ENCODE results near the gene MS4A6E.
"Not testable (repeated sequence)": the region's sequence is repeated elsewhere in the genome, so short reads cannot be mapped to it uniquely, and the experiment has no call there.

MS4A6E gene, protein sequence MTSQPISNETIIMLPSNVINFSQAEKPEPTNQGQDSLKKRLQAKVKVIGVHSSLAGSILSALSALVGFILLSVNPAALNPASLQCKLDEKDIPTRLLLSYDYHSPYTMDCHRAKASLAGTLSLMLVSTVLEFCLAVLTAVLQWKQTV

DNA sequence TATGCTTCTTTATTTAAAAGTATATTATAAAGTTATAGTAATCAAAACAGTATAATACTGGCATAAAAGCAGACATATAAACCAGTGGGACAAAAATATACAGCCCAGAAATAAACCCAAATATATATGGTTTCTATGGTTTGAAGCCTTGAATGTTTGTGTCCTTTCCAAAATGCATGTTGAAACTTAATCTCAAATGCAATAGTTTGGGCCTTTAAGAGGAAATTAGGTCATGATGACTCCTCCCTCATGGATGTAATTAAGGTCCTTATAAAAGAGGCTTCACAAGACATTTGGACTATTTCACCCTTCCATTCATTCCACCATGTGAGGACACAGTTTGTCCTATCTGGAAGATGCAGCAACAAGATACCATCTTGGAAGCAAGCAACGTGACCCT is at the start of gene MS4A6E:
MS4A6E (plus strand) TSS at position 301 of the 400 bp plus-strand sequence. CDS start 7,641 bp downstream, outside the sequence.
- no peak for DNase-seq (ENCODE audit: low read depth)

DNA sequence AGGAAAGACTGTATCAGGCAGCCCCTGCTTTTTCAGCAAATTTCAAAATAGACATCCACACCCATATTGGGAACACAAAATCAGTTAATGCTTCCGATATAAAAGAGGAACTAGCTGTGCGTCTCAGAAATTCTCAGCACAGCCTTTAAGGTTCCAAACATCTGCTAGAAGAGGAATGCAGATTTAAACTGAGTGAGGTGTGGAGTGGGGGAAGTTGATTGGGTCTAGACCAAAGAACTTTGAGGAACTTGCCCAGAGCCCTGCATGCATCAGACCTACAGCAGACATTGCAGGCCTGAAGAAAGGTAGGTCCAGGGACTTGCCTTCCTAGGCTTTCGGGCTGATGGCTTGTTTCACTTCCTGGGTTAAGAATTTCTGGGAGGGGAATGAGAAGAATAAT is 46.6 kb upstream of the MS4A6E start, which contains the start of gene MS4A4A:
MS4A4A (plus strand) TSS at position 255 of the 400 bp plus-strand sequence; CDS start at position 265, 10 bp downstream.
- DNase-seq (ENCODE audit: low read depth): no peak

DNA sequence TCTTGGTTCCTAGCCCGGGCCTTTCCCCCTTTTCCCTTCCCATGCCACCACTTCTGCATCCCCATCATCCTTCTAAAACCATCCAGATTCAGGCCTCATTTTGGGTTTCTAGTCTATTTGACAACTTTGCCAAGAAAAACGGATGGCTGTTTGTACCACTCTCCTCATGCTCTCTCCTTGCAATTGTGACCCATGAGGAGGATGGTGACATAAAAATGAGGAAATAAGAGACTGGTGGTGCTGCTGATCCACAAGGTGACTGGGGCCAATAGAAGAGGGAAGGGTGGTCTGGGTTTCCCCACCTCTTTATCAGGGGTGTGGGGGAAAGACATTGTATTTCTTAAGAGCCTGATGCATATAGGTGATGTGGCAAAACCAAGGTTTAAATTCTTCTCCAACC is 45.6 kb upstream of the MS4A6E start:
- no peak for DNase-seq (ENCODE audit: low read depth)

DNA sequence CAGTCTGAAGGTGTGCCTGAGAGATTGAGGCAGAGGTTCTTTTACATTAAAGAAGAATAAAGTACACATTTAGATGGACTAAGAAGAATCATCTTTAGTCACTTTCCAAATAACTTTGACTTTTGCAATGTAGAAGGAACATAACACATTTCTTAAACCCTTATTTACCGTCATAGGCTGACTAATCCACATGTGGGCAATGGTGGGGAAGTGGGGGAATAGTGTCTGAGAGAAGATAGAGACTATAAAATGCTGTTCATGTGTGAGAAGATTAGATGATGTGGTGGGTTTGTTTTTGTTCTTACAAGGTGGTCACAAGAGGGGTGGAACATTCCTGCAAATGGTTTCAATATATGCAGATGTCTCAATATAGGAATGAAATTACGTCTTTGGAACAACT is 44.8 kb upstream of the MS4A6E start:
- DNase-seq (ENCODE audit: low read depth): no peak

DNA sequence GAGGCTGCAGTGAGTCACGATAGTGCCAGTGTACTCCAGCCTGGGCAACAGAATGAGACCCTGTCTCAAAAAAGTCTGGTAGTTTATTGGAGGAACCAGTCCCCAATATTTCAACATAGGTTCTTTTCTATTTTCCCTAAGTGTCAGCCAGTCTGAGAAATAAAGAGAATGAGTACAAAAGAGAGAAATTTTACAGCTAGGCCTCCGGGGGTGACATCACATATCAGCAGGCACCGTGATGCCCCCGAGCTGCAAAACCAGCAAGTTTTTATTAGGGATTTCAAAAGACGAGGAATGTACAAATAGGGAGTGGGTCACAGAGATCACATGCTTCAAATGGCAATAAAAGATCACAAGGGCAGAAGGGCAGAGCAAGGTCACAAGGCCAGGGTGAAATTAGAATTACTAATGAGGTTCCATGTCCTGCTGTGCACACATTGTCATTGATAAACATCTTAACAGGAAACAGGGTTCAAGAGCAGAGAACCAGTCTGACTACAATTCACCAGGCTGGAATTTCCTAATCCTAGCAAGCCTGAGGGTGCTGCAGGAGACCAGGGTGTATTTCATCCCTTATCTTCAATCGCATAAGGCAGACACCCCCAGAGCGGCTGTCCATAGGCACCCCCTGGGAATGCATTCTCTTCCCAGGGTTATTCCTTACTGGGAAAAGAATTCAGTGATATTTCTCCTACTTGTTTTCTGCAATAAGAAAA is 41.5 kb upstream of the MS4A6E start:
- not testable (repeated sequence) for DNase-seq (ENCODE audit: low read depth)

DNA sequence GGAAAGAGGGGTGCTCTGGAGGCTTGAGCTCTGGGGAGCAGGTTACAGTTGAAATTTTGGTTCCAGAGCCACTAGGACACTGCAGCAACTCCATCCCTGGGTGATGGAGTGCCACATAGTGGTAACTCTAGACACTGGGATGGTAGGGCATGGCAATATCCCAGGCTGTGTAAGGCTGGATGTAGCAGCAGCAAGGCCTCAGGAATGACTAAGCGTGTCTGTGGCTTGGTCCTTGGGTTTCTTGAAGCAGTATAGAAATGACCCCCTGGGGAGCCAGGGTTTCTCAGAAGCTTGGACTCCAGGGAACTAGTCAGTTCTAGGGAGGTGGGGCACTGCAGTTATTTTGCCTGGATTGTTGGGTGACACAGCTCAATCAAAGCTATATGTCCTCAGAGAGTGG is 38.5 kb upstream of the MS4A6E start:
- DNase-seq (ENCODE audit: low read depth): no peak

DNA sequence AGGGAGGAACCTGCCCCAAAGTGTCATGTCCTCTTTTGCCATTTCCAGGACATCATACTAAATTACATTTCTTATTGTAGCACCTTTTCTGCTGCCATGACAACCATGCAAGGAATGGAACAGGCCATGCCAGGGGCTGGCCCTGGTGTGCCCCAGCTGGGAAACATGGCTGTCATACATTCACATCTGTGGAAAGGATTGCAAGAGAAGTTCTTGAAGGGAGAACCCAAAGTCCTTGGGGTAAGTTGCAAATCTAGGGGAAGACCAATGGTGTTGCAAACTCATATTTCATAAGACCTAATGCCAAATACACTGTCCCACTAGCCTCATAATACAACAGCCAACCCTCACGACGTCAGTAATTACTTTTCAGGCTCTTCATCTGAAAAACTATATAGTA is 34.9 kb upstream of the MS4A6E start:
- no peak for DNase-seq (ENCODE audit: low read depth)

DNA sequence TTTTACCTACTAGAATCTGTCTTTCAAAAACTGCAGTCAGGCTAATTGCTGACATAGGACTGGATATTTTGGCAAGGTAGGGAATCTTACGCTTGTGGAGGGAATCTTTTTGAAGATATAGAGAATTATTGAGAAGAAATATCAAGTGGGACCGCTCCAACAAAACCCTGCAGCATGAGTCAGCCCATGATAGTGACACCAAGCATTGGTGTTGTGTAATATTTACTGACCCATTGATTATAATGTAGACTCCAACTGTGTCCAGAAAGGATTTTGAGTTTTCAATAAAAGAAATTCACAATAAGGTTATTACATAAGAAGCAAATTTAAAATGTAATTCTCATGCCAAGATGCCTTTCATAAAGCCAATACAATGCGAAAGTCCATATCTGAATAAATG is 25.9 kb upstream of the MS4A6E start:
- no peak for DNase-seq (ENCODE audit: low read depth)

DNA sequence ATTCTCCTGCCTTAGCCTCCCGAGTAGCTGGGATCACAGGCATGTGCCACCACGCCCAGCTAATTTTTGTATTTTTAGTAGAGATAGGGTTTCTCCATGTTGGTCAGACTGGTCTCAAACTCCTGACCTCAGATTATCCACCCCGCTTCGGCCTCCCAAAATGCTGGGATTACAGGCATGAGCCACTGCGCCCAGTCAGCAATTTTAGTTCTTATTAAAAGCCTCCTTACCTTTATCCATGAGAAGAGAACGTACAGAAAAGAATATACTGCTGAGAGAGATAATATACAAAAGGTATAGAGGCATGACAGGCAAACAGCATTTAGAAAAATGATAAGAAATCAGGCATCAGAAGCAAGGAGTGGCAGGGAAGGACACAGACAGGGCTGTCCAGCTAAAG is 25.2 kb upstream of the MS4A6E start:
- not testable (repeated sequence) for DNase-seq (ENCODE audit: low read depth)

DNA sequence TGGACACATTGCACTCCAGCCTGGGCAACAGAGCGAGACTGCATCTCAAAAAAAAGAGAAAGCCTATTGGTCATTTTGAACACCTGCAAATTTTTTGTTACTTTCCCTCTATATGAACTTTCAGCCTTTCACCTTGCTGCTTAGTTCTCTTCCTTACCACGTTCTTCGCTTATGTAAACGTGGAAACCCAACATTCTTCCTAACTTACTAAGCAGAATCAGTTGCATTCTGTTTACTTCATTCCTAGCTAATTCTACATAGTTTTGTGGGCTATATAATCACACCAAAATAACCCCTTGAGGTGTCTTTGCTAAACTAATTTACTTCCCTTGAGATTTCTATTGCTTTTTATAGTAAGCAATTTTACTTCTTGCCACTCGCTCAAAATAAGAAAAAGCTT is 23.4 kb upstream of the MS4A6E start:
- no peak for DNase-seq (ENCODE audit: low read depth)

DNA sequence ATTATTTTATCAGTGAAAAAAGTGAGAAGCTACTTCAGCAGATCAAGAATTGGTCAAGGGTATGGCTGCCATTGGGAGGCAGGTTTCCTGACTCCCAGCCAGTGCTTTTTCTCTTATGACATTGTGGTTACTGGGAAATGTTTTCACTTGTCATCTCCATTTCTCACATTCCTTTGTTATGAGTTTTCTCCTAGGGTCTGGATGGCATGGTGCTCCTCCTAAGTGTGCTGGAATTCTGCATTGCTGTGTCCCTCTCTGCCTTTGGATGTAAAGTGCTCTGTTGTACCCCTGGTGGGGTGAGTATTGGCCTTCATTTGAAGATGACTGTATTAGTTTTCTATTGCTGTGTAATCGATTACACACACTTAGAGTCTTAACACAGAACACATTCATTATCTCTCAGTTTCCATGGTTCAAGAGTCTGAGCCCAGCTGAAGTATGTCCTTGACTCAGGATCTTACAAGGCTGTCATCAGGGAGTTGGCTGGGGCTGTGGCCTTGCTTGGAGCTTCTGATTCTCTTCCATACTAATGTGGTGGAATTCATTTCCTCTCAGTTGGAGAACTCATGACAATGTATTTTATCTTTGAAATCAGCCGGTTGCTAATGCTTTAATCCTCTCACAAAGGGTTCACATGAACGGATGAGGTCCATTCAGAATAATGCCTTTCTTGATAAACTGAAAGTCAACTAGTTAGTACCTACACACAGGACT is 21.0 kb upstream of the MS4A6E start:
- no peak for DNase-seq (ENCODE audit: low read depth)

DNA sequence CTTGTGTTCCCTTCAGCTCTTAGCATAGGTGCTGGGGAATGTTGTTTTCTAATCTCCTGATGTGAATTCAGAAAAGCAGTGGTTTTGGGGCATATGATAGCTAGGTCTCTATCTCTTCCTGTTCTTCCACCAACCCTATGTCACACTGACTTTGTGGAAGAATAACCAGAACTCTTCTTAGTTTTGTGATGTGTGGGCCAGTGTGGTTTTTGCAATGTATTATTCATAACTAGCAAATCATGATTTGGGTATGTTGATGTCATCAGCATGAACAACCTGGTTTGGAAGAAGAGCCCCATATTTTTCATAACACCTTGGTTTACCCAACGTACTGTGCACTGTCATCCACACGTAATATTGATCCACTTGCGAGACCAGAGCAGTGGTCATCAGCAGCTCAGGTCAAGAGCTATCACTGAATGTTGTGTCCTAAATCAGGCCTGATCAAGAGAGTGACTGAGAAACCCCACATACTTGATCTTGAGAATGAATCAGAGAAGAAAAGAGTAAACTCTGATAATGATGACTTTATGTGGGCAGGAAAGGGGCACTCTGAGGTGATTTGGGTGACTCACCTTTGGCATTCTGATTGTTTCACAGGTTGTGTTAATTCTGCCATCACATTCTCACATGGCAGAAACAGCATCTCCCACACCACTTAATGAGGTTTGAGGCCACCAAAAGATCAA is 19.4 kb upstream of the MS4A6E start:
- no peak for DNase-seq (ENCODE audit: low read depth)

DNA sequence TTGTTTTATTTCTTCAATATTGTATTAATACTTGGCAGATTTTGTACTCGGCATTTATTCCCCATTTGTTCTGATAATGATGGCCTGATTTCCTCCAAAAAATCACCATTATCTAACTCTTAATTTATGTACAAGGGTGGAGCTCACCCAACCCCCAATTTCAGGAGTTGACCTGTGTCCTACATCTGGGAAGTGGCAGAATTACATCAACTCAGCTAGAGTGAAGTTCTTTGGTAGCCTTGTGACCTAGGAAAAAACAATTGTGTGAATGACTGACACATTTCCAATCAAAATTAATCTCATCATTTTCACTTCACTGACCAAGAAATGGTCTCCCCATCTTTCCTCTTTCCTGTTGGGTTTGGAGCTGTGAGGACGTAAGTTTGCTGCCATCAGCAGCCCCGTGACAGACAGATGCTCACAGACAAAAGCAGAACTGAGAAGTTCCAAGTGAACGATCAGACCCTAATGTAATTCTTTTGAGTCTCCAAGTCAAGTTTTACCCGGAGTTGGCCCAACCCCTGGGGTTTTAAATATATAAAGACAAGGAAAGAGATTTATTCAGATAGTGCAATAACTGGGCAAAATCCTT is 16.6 kb upstream of the MS4A6E start:
- no peak for DNase-seq (ENCODE audit: low read depth)

DNA sequence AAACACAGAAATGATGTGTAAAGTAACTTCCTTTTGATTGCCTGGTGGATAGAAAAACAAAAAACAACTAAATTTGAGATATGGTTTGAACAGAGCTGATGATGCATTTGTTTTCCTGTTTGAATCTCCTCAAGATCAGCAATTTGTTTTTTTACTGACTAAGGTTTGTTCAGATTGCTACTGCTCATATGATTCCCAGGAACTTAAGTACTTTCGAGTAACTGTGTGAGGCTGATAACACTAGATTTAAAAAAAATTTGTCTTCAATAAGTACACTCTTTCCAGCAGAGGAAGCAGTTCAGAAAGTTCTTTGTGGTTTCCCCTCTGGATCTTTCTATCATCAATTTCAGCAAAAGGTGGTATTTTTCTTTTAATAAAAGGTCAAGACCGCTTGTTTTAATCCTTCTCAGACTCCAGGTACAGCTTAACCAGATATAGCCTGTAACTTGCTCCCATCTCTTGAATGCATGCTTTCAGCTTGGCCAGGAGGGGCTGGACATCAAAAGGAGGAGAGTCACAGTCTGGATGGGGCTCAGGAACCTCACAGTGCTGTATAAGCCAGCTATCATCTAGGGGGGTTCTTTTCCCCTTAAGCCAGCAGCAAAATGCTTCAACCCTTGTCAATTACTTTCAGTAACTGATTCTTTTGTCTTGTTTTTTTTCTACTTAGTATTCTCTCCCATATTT is 12.3 kb upstream of the MS4A6E start:
- no peak for DNase-seq (ENCODE audit: low read depth)

DNA sequence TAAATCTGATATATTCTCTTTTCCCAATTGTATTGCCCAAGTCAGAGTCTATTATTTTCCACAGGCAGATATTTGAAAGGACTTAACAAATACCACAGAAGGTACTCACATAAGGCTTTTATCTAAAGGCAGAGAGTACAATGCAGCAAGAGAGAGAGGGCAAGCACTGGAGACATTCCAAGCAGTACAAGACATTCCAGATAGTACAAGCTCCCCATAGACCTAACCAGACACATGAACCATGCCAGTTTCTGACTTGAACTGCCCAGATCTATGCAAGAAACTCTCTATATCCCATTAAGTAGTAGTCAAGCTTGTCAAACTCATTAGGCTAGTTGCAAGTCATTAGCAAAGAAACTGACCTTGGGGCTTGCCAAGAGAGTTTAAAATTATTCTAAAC is 11.2 kb upstream of the MS4A6E start:
- no peak for DNase-seq (ENCODE audit: low read depth)

DNA sequence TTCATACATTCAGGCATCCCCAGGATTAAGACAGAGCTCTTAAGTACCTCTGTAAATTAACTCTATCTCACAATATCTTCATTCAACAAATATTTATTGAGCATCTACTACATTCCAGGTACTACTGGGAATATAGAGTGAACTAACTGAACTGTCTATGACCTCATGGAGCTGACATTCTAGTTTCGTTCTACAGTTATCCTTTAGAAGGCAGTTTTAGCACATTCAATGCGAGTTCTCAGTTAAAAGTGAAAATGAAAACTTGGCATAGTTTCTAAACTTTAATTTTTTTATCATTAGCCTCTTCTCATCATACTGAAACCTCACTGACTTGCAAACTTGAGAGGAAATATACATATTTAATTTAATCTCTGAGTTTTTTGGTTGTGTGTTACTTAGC is 10.7 kb upstream of the MS4A6E start:
- no peak for DNase-seq (ENCODE audit: low read depth)

DNA sequence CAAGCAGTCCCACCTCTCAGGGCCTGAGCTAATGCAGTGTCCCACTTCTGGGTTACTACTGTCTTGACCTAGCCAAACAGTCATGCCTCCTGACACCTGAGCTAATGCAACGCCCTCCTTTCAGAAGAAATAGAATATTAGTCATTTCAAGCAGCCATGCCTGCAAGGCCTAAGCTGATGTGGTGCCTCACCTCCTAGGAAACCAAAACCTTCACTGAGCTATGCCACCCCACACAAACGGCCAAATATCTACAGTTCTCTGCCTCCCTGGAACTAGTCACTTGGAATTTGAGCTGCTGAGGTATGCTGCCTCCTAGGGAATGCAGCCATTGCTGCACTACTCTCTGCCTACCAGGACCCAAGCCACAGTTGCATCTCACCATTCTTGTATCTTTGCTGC is 8.3 kb upstream of the MS4A6E start:
- no peak for DNase-seq (ENCODE audit: low read depth)

DNA sequence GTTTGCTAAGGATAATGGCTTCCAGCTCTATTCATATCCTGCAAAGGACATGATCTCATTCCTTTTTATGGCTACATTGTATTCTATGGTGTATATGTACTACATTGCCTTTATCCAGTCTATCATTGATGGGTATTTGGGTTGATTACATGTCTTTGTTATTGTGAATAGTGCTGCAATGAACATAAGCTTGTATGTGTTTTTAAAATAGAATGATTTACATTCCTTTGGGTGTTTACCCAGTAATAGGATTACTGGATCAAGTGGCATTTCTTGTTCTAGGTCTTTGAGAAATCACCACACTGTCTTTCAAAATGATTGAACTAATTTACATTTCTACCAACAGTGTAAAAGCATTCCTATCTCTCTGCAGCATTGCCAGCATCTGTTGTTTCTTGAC is 6.0 kb upstream of the MS4A6E start:
- no peak for DNase-seq (ENCODE audit: low read depth)

DNA sequence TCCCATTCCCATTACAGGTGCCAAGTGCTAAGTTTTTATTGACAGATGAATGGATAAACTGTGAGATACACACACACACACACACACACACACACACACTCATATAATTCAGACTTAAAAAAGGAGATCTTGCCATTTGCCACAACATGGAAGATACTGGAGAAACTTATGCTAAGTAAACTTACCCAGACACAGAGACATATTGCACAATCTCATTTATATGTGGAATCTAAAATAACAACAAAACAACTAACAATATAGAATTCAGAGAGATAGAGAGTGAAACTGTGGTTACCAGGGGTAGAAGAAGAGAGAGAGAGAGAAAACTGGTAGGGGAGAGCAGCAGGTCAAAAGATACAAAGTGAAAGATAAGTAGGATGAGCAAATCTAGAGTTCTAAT is 1.4 kb downstream of the MS4A6E start:
- DNase-seq (ENCODE audit: low read depth): no peak

DNA sequence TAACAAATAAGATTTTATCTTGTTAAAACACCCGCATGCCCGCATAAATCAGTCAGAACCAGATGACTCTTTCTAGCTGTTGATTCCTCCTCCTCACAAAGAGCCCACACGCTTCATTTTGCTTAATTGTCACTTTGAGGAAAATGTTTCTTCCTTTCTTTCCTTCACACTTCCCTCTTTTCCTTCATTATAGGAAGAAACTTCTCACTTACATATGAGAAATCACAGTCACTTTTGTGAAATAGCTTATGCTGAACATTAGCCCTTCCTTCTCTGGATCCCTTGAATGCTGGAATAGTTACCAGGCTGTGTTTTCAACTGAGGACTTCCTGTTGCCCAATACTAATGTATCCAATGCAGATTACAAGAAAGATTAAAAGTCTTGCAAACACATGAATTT is 5.8 kb downstream of the MS4A6E start:
- DNase-seq (ENCODE audit: low read depth): no peak

DNA sequence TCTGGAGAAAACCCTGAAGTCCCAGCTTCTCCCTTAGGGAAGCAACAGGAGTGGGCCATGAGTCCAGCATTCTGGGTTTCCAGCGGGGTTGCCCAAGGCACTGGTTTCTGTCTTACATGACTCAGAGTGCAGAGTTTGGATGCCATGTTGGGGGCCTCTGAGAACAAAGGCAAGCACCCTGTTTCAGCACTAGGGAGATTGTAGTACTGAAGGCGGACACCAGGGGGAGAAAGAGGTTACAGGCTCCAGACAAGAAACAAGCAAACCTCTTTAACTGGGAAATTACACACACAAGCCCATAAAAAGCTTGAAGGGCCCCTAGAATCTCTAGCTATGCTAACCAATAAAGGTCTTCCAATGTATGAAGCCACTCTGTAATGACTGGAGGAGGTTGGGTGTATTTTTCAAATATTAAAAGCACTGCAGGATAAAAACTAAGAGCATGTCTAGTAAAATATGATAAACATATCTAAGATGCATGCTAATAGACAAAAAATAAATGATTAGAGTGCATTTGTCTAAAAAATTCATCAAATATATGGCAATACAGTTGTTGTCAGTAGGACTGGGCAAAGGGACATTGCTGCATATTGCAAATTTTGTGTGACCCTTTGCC is 7.1 kb downstream of the MS4A6E start:
- peak; percentile 63 for DNase-seq (ENCODE audit: low read depth)
